Measurements from ENCODE around the gene OGG1.
"Not testable (repeated sequence)": the region's sequence is repeated elsewhere in the genome, so short reads cannot be mapped to it uniquely, and the experiment has no call there.

OGG1 gene

GRCh38 chr3:9761919-9762318 lies 12.2 kb downstream of the OGG1 start:
- no peak for DNase-seq
- TF ChIP-seq GATA1 (IDR thresholded peaks at IDR 0.05; ENCODE audit: low read depth, low read length) (no peak), POLR2A (IDR thresholded peaks at IDR 0.05; ENCODE audit: low read length) (no peak)

- TF ChIP-seq GATA1 (IDR thresholded peaks at IDR 0.05; ENCODE audit: low read depth, low read length), result no peak
- TF ChIP-seq POLR2A (IDR thresholded peaks at IDR 0.05; ENCODE audit: low read length), result no peak
- no peak for DNase-seq
Measured at GRCh38 chr3:9762871-9763270, 13.1 kb downstream of the OGG1 start.

DNA sequence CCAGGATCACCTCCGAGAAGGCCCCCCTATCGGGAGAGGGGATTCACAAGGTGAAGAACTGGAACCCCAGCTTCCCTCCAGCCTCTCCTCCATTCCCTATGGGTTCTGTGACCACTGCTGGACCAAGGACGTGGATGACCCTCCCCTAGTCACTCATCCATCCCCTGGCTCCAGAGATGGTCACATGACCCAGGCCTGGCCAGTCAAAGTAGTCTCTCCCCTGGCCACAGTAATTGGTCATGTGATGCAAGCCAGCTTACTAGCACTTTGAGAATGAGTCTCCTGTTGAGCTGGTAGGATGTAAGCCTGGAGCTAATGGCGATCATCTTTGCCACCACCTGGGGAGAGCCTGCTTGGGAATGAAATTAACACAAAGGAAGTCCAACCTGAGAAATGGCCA lies 16.1 kb downstream of the OGG1 start:
- TF ChIP-seq POLR2A (IDR thresholded peaks at IDR 0.05; ENCODE audit: low read length) (no peak), GATA1 (IDR thresholded peaks at IDR 0.05; ENCODE audit: low read depth, low read length) (no peak)
- no peak for DNase-seq

GRCh38 chr3:9767418-9767817 lies 17.7 kb downstream of the OGG1 start:
- DNase-seq, result no peak
- no peak for TF ChIP-seq GATA1 (IDR thresholded peaks at IDR 0.05; ENCODE audit: low read depth, low read length)
- TF ChIP-seq POLR2A (IDR thresholded peaks at IDR 0.05; ENCODE audit: low read length), result no peak

DNA sequence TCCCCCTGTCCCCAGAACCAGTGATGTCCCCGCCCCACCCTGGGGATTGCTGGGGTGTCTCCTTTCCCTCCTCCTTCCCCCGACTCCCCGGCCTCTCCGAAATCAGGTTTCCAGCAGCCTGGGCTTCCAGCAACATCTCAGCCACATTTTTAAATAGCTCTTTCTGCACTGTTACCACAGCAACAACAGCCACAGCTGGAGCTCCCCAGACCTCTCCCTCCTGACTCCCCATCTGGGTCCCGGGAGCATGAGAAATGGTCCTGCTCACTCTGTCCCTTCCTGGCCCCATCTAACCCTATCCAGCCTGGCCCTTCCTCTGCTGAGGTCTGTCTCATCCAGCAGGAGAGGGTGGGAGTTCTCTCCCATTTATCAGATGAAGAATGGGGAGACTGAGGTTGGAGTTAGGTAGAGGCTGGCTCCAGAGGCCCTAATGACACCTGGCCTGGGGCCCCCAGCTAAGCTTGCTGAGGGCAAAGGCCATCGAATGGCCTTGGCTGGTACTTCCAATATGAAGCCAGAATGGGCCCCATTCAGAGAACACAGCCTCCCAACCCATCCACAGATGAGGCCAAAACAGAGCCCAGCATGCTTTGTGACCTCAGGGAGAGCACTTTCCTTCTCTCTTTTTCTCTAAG lies 18.5 kb downstream of the OGG1 start:
- no peak for TF ChIP-seq GATA1 (IDR thresholded peaks at IDR 0.05; ENCODE audit: low read depth, low read length)
- TF ChIP-seq POLR2A (IDR thresholded peaks at IDR 0.05; ENCODE audit: low read length), result no peak
- no peak for DNase-seq

- DNase-seq, result no peak
- TF ChIP-seq POLR2A (IDR thresholded peaks at IDR 0.05; ENCODE audit: low read length) (no peak), GATA1 (IDR thresholded peaks at IDR 0.05; ENCODE audit: low read depth, low read length) (no peak)
Measured at GRCh38 chr3:9769012-9769411, 19.3 kb downstream of the OGG1 start.

DNA sequence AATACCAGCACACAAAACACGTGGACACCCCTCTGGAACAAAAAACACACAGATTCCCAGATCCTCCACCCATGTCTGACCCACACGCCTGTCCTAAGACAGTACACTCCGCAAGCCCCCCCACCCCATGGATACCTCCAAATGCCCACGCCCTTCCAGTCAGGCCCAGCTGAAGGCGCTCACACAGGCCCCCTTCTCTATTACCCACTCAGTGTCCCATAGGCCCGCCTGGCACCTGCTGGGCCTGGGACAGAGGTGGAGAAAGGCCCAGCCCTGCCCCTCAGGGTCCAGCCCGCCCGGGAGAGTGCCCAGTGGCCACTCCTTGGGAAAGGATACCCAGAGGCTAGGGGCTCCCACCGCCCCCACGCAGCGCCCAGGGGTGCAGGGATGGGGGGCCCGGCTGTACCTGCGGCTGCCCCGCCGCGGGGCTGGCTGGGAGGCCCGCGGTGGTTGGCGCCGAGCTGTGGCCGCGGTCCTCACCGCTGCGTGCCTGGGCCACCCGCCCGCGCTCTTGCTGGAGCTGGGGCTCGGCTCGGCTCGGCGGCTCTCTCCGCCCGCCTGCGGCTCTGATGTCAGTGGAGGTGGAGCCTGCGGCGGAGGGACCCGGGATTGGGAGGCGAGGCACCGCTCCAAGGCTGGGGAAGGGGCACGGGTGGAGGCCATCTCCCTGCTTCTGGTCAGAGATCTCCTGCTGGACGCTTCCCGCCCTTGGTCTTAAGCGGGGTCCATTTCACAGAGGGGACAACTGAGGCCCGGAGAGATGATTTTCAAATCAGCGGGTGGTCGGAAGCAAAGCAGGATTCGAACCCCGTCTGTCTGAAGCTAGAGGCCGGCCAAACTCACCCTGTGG lies 19.9 kb downstream of the OGG1 start, which contains the start of gene CAMK1:
Gene CAMK1, minus strand, starts transcription at position 522 of the 850 bp plus-strand sequence. CDS start 2,198 bp downstream, outside the sequence.
- peak; percentile 67 to 71 for DNase-seq
- TF ChIP-seq GATA1 (IDR thresholded peaks at IDR 0.05; ENCODE audit: low read depth, low read length) (no peak), POLR2A (IDR thresholded peaks at IDR 0.05; ENCODE audit: low read length) (peak; percentile 38)

GRCh38 chr3:9770276-9770812 lies 20.6 kb downstream of the OGG1 start:
- peak; percentile 35 to 36 for DNase-seq
- TF ChIP-seq GATA1 (IDR thresholded peaks at IDR 0.05; ENCODE audit: low read depth, low read length) (no peak), POLR2A (IDR thresholded peaks at IDR 0.05; ENCODE audit: low read length) (no peak)

DNA sequence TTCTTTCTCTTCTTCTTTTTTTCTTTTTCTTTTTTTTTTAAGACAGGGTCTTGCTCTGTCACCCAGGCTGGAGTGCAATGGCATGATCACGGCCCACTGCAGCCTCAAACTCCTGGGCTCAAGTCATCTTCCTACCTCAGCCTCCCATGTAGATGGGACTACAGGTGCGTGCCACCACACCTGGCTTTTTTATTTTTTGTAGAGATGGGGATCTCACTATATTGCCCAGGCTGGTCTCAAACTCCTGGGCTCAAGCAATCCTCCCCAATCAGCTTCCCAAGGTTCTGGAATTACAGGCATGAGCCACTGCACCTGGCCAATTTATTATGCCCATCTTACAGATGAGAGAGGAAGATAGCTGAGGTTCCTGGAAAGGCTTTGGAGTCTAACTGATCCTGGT lies 21.3 kb downstream of the OGG1 start:
- DNase-seq, result not testable (repeated sequence)

GRCh38 chr3:9776896-9777693 lies 27.3 kb downstream of the OGG1 start:
- no peak for TF ChIP-seq POLR2A (IDR thresholded peaks at IDR 0.05; ENCODE audit: low read length)
- TF ChIP-seq GATA1 (IDR thresholded peaks at IDR 0.05; ENCODE audit: low read depth, low read length), result no peak
- DNase-seq, result peak; percentile 64 to 72

DNA sequence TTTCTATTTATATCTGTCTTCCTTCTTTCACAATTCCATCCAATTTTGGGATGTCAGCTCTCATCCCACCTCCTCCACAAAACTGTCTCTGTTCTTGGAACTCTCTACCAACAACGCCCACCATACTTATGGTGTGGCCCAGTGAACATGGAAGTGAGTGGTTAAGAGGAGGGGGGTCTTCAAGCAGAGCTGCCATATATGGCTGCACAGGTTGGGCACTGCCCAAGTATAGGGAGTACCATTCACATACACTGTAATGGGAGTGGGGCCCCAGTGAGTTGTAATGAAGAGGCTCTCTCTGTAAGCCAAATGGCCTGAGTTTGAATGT lies 27.9 kb downstream of the OGG1 start:
- TF ChIP-seq GATA1 (IDR thresholded peaks at IDR 0.05; ENCODE audit: low read depth, low read length) (no peak), POLR2A (IDR thresholded peaks at IDR 0.05; ENCODE audit: low read length) (no peak)
- DNase-seq, result no peak

- DNase-seq, result peak; percentile 31 to 64
- TF ChIP-seq POLR2A (IDR thresholded peaks at IDR 0.05; ENCODE audit: low read length), result no peak
- TF ChIP-seq GATA1 (IDR thresholded peaks at IDR 0.05; ENCODE audit: low read depth, low read length), result no peak
Measured at GRCh38 chr3:9778143-9779074, 28.7 kb downstream of the OGG1 start.

- no peak for TF ChIP-seq POLR2A (IDR thresholded peaks at IDR 0.05; ENCODE audit: low read length)
- no peak for TF ChIP-seq GATA1 (IDR thresholded peaks at IDR 0.05; ENCODE audit: low read depth, low read length)
- no peak for DNase-seq
Measured at GRCh38 chr3:9779075-9779593, 29.4 kb downstream of the OGG1 start.
